GM21576 (cell line): ENCODE results near the gene IL15.
"Not testable (repeated sequence)": the region's sequence is repeated elsewhere in the genome, so short reads cannot be mapped to it uniquely, and the experiment has no call there.

Experiments used
- ATAC-seq: cut with Tn5 transposase; IDR thresholded peaks from one replicate; pipeline ENCODE4 v1.9.1; 2021; ENCODE audit warnings: mild to moderate bottlenecking, moderate library complexity; ENCODE audit not compliant: unreplicated experiment

Gene IL15

DNA sequence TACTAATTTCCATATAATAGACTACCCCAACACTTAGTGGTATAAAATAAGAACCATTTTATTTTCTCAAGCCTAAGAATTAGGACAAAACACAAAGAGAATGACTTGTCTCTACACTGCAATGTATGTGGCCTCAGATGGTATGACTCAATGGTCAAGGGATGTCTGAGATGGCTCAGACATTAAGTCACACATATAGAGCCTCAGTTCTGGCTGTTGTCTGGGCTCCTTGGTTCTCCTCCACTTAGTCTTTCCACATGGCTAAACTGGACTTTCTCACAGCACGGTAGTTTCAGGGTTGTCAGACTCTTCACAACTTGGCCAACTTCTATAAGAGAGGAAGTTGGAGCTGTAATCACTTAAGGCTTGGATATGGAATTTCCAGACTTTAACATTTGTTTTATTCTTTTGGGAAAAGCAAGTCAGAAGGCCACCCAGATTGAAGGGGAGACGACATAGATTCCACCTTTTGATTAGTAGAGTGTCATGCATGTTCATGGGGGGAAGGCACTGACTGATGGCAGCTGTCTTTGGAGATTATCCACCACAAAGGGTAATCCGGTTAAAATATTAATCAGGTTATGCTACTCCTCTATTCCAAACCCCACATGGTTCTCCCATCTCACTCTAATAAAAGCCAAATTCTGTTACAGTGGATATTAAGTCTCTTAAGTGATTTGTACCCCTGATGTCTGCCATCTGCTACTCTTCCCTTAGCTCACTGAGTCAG is 9.4 kb downstream of the IL15 start:
- no peak for ATAC-seq

DNA sequence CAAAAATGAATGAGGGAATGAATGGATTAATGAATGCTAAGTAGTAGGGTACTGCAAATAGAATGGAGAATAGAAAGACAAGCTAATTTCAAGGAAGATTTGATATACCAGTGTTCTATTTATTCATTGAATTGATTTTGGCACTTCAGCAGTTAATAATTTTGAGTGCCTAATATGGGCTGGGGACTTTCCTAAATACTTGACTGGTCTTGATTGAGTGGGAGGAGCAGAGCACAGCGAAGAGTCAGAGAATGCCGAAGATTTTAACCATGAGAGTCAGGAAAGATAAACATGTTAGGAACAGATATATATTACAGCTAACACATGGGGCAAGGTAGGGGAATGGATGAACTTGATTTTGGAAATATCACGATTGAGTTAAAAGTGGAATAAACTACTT is 10.6 kb downstream of the IL15 start:
- no peak for ATAC-seq

DNA sequence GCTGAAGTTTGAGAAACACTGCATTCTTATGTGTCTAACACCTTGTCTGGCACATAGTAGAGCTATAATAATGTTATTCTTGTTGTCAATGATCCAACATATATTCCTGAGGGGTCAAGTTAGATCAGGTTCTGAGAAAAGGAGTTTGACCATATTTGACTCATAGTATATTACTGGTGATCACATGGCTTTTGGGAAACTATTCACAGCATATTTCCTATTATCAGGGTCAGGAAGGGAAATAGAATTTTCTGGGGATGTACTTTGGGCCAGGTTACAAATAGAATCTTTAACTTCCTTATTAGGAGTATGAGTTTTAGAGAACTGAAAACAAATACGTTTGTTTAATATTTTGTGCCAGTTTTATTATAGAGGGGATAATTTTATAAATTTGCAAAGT is 11.6 kb downstream of the IL15 start:
- ATAC-seq = no peak

DNA sequence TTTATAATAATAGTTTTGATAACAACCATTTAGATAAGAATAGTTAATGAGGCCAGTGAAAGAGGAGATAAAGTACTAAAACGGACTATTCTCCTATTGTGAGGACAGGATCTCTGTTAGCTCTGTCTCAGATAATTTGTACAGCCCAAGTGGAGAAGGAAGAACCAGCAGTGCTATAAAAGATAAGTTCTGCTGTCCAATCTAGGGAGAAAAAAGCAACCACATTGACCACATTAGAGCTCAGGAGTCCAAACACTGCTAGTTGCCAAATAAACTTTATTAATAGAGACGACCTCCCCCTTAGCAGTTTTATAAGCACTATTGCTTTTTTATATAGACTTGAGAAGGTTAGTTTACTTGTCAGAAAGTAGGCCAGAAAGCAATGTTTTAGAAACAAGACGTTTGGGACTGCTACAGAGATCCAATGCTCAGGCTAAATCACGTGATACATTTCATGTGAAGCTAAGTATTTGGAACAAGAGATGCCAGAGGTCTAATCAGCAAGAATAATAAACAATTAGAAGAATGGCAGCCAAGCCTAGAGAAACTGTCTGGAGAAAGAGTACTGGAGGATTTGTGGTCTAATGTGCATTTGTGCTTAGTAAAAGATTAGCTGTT is 15.9 kb downstream of the IL15 start:
- no peak for ATAC-seq

DNA sequence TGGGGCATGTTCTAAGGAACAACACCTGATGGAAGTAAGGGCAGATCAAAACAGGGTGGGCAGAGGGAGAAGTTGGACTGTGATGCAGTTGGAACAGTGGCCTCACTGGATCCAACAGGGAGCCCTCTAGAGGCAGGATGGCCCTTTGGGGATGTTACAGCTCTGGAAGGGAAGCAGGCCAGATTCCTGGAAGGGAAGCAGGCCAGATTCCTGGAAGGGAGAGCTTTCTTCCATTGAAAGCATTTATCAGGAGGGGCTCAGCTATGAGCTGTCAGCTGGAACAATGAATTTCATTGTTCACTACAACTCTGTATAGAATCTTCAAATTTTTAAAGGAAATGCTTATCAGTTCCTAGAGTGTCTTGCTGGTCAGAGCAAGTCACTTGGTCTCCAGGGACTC is 17.7 kb downstream of the IL15 start:
- ATAC-seq = no peak

DNA sequence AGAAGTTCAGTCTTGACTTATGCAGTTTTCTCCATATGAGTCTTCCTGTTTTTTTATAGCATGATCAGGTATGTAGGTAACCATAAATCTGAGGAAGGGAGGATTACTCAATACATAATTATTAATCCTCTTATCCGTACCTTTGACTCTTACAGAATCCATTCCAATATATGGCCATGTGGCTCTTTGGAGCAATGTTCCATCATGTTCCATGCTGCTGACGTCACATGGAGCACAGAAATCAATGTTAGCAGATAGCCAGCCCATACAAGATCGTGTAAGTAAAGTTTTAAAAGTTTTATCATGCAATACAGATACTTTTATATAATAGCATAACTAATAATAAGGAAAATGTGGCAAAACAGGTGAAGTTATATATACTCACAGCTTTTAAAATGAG is 19.6 kb downstream of the IL15 start:
- no peak for ATAC-seq

DNA sequence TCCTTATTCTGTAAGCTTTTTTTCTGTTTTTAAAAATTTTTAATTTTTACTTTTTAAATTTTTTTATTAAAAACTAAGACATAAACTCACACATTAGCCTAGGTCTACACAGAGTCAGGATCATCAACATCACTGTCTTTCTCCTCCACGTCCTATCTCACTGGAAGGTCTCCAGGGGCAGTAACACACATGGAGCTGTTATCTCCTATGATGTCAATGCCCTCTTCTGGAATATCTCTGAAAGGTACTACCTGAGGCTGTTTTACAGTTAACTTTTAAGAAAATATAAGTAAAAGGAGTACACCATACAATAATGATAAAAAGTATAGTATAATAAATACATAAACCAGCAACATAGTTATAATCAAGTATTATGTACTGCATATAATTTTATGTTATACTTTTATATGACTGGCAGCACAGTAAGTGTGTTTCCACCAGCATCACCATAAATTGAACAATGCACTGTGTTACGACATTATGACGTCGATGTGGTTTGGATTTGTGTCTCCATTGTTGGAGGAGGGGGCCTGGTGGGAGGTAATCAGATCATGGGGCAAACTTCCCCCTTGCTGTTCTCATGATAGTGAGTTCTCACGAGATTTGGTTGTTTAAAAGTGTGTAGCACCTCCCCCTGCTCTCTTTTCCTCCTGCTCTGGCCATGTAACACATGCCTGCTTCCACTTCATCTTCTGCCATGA is 21.3 kb downstream of the IL15 start:
- no peak for ATAC-seq

DNA sequence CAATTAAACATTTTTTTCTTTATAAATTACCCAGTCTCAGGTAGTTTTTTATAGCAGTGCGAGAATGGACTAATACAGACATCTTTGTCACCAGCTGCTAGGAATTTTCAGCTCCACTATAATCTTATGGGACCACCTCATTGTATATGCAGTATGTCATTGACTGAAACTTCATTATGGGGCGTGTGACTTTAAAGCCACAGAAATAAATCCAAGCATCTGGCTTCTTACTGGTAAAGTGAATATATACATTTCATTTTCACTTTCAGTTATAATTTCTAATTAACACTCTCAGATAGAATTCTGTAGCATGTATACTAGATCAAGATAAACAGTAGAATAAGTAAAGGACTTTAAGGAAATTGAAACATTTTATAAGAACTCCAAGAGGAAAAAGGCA is 21.9 kb downstream of the IL15 start:
- ATAC-seq = peak; percentile 45

DNA sequence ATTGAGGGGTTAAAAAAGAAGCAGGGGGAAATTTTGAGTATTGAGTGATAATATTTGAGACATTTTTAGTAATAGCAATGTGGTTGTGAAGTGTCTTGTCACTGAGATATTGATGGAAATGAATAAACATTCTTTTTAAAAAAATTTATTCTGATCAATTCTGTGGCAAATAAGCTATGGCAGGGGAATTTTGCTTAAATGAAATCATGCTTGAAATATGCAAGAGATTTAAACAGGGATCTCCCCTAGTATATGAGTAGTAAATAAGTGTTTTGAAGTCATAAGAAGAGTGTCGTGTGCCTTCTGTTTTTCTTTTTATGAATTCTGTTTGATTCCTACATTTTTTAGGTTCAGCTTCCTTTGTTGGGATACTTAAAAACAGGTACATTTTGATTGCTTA is 23.2 kb downstream of the IL15 start:
- ATAC-seq = no peak

DNA sequence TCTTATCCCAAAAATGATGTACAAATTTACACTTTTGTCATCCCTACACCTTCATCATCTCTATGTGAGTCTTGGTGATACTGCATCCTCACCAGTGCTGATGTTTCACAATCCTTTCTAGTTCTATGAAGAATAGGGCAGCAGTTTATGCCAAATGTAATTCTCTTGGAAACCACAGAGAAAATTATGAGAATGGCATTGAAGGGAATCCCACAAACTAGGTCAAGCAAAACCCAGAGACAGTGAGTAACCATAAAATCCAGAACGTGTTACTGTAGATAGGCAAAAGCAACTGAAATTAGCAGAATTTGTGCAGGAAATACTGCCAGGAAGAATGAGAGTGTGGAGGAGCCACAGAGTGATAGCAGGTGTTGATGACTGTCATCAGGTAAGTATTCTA is 24.5 kb downstream of the IL15 start:
- no peak for ATAC-seq

DNA sequence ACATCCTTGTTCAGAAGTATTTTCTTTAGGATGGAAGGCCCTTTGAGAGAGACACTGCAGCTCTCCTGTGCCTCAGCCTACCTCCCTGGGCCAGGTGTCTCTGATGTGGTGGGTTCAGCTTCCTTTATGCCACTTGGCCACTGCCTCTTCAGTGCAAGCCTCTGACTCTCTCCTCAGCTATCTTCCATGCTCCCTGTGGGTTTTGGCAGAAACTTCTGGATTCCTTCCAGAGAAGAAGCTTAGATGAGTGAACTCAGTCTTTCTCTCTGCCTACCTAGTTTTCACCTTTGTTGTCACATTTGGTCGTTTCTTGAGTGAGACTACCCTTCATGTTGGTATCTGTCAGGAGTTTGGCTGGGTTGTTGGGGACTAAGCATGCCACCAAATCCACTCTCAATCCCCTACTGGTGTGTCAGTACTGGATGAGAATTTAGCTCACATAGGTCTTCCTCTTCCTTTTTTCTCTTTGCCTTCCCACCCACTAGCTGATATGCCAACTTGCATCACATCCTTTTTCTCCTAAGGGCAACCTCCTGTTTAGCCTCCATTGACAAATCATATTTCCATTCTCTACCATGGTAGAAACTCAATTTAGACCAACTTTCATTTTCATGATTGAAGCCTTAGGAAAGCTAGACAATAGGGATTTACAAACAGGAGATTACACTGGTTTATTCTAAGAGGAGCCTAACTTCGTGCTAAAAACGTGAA is 32.0 kb downstream of the IL15 start:
- no peak for ATAC-seq

DNA sequence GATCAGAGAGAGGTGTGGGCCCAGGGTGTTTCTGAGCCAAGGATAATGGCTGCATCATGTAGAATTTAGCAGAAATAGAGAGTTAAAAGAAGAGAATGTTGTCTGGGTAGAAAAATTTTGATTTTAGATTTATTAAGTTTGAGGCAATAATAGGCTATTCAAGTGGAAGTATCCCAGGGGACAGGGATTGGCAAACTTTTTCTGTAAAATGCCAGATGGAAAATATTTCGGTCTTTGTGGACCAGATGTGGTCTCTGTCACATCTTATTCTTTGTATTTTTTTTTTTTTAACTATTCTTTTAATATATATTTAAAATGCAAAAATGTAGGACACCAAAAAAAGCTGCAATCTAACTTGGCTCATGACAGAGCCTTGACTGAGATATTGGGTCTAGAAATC is 33.1 kb downstream of the IL15 start:
- no peak for ATAC-seq

DNA sequence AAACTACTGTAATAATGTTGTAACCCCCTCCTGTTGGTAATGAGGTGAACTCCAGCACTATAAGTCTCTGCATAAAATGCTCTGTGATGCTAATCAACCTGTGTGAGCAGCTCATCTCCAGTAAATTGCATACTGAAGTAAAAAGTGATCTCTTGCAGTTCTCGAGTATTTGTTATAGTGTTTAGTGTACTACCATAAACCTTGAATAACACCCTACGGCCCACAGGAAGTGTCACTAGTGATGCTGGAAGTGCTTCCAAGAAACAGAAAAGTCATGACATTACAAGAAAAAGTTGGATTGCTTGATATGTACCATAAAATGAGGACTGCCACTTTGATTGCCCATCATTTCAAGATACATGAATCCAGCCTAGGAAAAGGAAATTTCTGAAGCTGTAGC is 39.0 kb downstream of the IL15 start:
- no peak for ATAC-seq

DNA sequence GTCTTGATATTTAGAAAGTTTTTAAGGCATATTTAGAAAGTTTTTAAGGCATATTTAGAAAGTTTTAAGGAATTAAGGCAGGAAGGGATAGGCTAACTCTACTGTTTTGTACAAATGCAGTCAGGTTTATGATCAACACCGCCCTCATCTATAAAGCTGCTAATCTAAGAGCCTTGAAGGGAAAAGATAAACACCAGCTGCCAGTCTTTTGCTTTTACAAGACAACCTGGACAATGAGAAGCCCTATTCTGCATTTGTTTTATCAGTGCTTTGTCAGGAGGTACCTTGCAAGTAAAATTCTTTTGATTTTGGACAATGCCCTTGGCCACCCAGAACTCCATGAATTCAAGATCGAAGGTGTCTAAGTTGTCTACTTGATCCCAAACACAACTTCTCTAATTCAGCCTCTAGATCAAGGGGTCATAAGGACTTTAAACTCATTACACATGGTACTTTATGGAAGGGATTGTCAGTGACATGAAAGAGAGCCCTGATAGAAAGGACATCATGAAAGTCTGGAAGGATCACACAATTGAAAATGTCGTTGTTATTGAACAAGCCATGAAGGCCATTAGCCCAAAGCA is 39.8 kb downstream of the IL15 start:
- no peak for ATAC-seq

DNA sequence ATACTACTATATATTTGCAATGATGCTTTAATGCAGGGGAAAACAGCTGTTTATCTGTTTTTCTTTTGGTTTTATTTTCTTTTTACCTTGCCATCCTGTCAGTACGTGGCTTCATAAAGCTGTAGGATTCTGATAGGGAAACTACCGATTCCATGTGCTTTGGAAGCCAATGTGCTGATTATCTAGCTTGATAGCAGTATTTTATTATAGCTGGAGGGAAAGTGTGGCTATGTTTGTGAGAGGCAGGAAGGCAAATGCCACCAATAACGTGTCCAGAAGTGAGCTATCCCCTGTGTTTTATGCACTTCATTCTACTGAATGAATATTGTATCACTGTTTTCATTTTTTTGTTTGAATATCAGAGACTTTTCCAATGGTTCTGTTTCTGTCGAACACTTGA is 43.7 kb downstream of the IL15 start:
- ATAC-seq = no peak

DNA sequence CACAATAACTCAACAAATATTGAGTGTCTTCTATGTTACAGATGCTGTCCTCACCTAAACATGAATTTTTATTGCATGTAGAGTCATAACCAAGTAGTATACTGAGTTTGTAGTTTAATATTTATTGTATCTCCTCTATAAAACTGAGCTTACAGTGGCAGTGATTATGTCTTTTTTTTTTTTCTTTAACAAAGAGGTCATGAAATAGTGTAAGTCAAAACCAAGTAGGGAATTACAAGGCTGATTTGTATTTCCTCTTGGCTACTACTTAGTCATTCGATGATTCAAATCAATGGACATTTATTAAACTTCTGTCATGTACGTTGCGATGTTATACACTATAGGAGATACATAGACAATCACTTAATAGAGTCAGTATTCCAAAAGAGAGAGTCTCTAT is 48.4 kb downstream of the IL15 start:
- no peak for ATAC-seq

DNA sequence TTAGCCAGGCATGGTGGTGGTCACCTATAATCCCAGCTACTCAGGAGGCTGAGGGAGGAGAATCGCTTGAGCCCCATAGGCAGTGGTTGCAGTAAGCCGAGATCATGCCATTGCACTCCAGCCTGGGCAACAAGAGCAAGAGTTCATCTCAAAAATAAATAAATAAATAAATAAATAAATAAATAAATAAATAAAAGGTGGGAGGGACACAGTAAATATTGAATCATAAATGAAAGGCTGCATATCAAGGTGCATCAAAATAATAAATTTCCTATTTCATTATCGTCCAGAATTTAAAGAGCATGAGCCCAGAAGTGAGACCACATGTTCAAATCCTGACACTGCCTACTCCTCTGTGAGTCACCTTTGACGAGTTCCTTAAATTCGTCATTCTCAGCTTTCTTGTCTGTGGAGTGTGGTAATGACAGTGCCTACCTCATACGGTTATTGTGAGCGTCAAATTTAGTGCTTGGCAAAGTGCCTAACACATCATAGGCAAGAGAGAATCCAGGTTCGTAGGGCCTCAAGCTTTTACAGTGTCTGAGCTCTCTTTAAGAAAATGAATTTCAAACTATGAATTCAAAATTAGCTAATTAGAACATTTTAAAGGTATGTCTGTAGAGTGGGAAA is 49.9 kb downstream of the IL15 start:
- ATAC-seq = no peak

DNA sequence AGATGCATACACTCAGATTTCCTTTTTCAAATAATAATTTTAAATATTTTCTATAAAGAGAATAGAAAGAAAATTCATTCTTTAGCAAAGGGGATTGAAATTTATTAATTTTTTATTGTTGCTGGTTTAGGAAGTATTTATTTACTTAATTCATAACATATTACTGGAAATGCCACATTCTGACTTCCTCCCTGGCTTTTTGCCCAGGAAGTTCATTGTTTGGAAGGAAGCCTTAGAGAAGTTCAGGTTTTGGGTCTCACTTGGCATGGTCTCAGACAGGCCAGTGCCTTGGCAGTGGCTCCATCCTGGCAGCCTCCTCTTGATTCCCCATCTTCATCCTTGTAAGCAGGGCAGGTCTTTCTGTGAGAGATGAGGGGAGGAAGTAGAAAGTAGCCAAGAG is 50.5 kb downstream of the IL15 start:
- no peak for ATAC-seq

DNA sequence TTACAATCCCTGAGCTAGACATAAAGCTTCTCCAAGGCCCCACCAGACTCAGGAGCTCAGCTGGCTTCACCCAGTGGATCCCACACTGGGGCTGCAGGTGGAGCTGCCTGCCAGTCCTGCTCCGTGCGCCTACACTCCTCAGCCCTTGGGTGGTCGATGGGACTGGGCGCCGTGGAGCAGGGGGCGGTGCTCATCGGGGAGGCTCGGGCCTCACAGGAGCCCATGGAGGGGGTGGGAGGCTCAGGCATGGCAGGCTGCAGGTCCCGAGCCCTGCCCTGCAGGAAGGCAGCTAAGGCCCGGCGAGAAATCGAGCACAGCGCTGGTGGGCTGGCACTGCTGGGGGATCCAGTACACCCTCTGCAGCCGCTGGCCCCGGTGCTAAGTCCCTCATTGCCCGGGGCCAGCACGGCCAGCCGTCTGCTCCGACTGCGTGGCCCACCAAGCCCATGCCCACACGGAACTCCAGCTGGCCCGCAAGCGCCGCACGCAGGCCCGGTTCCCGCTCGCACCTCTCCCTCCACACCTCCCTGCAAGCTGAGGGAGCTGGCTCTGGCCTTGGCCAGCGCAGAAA is 53.4 kb downstream of the IL15 start:
- not testable (repeated sequence) for ATAC-seq

DNA sequence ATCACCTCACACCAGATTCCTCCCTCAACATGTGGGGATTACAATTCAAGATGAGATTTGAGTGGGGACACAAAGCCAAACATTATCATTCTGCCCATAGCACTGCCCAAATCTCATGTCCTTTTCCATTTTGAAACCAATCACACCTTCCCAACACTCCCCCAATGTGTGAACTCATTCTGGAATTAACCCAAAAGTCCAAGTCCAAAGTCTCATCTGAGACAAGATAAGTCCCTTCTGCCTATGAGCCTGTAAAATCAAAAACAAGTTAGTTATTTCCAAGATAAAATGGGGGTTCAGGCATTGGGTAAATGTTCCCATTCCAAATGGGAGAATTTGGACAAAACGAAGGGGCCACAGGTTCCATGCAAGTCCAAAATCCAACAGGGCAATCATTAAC is 54.9 kb downstream of the IL15 start:
- not testable (repeated sequence) for ATAC-seq

DNA sequence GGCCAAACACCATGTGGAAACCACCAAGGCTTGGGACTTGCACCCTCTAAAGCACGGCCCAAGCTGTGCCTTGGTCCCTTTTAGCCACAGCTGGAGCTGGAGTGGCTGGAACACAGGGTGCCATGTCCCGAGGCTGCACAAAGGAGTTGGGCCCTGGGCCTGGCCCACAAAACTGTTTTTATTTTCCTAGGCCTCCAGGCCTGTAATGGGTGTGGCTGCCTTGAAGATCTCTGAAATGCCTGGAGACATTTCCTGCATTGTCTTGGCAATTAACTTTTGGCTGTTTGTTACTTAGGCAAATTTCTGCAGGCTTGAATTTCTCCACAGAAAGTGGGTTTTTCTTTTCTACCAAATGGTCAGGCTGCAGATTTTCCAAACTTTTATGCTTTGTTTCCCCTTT is 55.7 kb downstream of the IL15 start:
- ATAC-seq = no peak
